GM21423 (cell line): ENCODE data around the gene HJURP.

Experiments used
- ATAC-seq: cut with Tn5 transposase; IDR thresholded peaks from one replicate; pipeline ENCODE4 v1.9.1; 2021; ENCODE audit warnings: mild to moderate bottlenecking, moderate library complexity; ENCODE audit not compliant: unreplicated experiment

Gene HJURP

DNA sequence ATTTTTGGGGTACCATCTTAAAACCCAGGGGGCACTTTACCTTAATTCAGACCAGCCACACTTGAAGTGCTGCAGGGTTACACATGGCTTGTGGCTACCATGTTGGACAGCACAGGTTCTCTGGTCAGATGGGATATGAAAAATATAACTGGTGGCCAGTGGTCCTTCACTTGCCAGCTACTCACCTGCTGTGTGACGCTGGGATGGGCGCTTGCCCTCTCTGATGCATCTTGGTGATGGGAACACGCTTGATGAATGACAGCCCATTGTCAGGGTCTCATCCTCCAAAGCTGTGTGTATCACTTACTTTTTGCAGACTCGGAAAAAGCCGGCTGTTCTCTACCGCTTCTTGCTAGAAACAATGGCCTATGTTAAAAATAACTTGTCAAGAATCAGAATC, 22.5 kb downstream of the HJURP start:
- no peak for ATAC-seq

GRCh38 chr2:233831011-233831721, 23.2 kb downstream of the HJURP start:
- no peak for ATAC-seq

- no peak for ATAC-seq
These were observed 24.1 kb downstream of the HJURP start for GRCh38 chr2:233830111-233830802.

- ATAC-seq = no peak
These were observed 24.9 kb downstream of the HJURP start for GRCh38 chr2:233829193-233830110.

GRCh38 chr2:233828546-233829192, 25.7 kb downstream of the HJURP start:
- no peak for ATAC-seq

DNA sequence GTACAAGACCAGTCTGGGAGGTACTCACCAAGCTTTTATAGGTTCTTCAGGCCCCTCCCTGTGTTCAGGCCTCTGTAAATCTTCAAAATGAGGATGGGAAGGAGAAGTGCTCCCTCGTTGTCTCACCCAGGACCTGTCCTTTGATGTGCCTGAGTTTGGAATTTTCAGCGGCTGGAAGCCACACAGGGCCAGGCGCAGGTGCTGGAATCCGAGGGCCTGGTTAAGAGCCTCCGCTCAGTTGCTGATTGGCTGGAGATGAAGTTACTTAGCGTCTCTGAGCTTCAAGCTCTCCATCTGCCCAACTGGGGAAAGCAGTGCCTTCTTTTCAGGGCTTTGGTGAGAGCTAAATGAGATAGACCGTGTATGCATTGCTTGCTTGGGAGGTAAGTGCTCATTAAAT, 30.0 kb downstream of the HJURP start:
- no peak for ATAC-seq

- ATAC-seq = no peak
These were observed 30.6 kb downstream of the HJURP start for GRCh38 chr2:233823731-233824121.

DNA sequence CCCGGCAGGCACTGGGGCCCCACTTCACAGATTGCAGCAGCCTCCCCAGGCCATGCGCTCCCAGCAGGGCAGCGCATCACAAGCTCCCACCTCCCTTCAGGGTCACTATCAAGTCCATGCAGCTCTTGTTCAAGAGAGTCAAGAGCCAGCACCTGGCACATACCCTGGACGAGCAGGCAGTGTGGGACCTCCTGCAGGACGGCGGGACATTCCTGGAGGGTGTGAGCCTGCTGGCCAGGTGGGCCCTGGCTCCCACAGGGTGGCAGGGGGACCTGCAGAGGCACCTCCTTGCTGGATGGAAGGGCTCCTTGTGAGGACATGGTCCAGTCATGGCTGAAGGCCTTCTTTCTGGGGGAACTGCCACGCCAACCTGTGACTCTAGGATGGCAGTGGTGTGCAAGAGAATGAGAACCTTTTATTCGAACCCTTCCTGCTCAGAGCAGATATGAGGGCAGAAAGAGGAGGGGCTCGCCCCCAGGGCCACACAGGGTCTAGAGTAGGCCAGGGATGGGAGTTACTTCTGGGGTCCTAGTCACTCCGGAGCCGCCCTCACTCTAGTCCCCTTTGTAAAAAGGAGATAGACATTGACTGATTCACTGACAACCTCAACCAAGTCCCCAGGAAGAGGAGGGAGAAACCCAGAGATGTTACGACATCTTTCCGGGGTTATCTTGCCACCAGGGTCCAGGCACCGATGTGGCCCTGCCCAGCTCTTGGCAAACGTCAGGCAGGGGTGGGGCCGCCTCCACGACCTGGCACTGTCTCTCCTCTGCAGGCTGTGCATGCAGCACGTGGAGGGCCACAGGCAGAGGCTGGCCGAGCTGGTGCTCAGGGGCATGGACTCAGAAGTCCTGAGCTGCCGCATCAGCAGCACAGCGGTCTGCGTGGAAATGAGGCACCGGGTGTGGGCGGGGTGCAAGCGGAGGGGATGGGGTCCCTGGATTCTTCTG, 31.3 kb downstream of the HJURP start:
- no peak for ATAC-seq

DNA sequence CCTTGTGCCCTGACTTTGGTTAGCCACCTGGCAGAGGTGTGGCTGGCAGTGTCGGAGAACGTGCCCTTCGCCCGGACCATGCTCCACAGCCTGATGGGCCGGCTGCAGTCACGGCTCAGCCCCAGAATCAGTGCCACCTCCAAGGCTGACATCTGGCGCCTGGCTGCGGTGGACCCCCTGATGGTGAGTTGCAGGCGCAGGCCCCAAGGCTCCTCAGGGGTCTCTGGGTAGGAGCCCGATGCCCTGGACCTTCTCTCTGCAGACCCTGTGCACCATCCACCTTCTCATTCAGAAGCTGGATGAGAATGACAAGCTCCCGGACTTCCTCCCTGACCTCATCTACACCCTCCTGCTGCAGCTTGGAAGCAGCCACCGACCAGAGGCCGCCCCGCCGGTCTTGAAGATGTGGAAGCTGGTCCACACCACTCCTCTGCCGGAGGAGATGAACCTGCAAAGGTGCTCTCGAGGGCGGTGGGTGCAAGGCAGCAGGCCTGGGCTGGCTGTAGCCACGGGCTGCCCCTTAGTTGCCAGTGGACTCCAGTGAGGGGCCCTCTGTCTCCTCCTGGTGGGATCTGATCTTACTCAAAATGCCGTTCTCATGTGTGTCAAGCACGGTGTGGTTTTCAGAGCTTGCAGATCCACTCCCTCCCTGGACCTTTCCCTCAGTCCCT, 32.1 kb downstream of the HJURP start:
- no peak for ATAC-seq

DNA sequence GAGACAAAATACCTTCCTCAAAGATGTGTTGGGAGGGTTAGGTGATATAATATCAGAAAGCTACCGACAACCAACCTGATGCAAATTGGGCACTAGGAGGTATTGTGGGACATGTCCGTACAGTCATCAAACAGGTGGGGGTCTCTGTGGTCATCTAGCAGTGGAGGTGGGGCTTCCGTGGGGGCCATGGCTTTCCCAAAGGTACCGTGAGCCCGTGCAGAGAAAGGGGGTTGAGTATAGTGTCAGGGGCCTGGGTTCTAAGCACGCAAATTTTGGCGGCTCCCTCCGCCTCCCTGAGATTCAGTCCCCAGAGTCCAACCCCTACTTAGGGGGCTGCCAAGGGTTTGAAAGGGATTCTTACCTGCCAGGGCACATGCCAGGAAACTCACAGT, 32.6 kb downstream of the HJURP start:
- ATAC-seq = no peak

GRCh38 chr2:233821196-233821595, 33.1 kb downstream of the HJURP start:
- ATAC-seq = no peak

DNA sequence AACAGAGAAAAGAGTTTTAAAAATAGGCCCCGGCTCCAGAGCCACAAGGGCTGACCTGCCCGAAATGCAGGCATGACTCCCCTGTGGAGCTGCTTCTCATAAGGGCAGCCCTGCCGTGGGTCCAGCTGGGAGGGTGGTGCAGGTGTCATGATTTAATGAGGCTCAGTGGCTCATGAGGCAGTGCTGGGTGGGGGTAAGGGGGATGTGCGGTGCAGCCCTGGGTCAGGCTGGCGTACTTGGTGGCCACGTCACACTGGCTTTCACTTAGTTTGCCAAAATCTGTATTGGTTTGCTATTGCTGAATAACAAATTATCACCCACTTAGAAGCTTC, 33.6 kb downstream of the HJURP start:
- no peak for ATAC-seq

DNA sequence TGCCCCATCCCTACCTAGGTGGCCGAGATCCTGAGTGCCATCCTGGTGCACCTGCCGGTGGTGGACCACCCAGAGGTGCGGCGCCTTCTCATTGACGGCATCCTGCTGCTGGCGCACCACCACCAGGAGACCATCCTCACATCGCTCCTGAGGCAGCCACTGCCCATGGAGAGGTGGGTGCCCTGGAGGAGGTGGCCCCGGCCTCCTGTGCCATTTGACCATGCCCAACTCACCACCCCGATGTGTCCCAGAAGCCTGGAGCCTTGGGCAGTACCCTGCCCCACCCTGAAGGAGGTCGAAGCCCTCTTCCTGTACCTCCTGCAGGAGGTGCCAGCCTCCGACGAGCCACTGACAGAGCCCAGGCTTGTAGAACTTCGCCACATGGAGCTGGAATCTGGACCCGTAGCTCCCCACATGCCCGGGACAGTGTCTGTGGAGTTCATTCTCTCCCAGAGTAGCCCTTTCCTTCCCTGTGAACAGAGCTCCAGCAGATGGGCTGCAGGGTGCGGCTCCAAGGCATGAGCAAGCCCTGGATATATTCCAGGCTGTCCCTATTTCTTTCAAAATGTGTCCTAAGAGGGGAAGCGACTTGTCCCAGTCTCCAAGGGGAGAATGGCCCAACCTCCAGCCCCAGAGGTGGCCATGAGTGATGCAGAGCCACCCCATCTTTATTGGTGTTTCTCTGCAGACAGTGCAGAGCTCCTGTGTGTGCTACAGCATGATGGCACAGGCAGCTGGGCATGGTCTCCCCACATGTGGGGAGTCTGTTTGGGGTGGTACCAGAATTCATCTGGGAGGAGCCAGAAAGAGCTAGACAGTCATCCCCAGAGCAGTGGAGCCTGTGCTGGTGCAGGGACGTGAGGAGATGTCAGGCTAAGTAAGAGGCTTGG, 34.2 kb downstream of the HJURP start:
- ATAC-seq = no peak

- no peak for ATAC-seq
These were observed 35.4 kb downstream of the HJURP start for GRCh38 chr2:233818639-233819621.

- no peak for ATAC-seq
These were observed 36.2 kb downstream of the HJURP start for GRCh38 chr2:233817995-233818638.

GRCh38 chr2:233817361-233817911, 36.9 kb downstream of the HJURP start:
- ATAC-seq = no peak

DNA sequence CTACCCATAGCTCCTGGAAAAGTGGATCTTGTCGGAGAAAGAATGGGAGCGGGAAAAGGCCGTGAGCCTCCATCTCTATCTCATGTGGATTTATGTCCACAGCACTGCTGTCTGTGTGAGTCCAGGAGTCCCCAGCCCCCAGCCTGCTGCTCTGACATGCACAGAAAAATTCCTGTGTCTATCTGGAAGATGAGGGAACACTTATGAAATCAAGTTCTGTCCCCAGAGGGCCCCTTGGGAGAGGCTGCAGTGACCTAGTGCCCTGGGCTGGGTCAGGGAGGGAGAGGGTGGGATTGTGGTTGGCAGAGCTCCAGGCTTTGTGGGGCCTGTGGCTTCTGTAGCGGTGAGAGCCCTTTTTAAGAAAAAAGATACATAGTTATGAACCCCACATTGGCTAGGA, 37.6 kb downstream of the HJURP start:
- ATAC-seq = no peak
